Measurements from ENCODE around the gene FZD7. TPM values are rescaled to one million over a fixed set of nuclear protein-coding genes. Genes with fewer than 3 reads are reported as not detected.

FZD7 gene
- total RNA-seq, 1 experiment from 2014 or later = 41.4 TPM

DNA sequence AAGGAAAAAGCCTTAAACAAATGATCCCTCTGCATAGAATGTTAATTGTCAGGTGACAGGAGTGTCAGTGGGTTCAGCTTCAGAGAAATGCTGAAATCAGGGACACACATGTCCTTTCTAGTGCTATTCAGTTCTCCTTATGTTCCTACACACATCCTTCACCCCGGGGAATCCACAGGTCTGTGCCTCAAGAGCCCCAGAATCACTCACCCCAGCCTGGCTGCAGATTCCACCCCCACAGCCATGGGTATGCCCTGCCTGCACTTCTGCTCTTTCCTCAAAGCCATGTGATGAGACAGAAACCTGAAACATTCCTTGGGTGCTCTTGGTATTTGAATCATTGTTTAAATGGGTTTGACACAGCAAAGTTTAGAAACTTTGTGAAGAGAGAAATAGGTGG, 27.4 kb upstream of the FZD7 start:
- Mint-ChIP-seq H3K4me3 (ENCODE audit: unreplicated experiment) (no peak overlapping the region), H3K27ac (ENCODE audit: unreplicated experiment) (no peak overlapping the region), H3K27me3 (ENCODE audit: insufficient read depth, unreplicated experiment) (no peaks in the 10 kb centered on the region), H3K36me3 (ENCODE audit: insufficient read depth, unreplicated experiment) (no peaks in the 10 kb centered on the region), H3K9me3 (ENCODE audit: unreplicated experiment) (no peaks in the 10 kb centered on the region), H3K4me1 (ENCODE audit: low read depth, unreplicated experiment) (no peaks in the 10 kb centered on the region)
- intact Hi-C loops (cut with micrococcal nuclease; ENCODE audit: unreplicated experiment) = no loop called here
- no peaks in the 10 kb centered on the region for H3K4me1 ChIP-seq
- no peak for DNase-seq
- TF ChIP-seq, protein P1, sequence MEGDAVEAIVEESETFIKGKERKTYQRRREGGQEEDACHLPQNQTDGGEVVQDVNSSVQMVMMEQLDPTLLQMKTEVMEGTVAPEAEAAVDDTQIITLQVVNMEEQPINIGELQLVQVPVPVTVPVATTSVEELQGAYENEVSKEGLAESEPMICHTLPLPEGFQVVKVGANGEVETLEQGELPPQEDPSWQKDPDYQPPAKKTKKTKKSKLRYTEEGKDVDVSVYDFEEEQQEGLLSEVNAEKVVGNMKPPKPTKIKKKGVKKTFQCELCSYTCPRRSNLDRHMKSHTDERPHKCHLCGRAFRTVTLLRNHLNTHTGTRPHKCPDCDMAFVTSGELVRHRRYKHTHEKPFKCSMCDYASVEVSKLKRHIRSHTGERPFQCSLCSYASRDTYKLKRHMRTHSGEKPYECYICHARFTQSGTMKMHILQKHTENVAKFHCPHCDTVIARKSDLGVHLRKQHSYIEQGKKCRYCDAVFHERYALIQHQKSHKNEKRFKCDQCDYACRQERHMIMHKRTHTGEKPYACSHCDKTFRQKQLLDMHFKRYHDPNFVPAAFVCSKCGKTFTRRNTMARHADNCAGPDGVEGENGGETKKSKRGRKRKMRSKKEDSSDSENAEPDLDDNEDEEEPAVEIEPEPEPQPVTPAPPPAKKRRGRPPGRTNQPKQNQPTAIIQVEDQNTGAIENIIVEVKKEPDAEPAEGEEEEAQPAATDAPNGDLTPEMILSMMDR (IDR thresholded peaks at IDR 0.05; ENCODE audit: insufficient read depth in 1 of 2, low read depth in 1 of 2, low read length in 1 of 2, severe bottlenecking in 1 of 2, unreplicated experiment in 1 of 2) = no peak
- no peaks in the 10 kb centered on the region for H3K9me3 ChIP-seq
- ChIA-PET CTCF (no interaction called here), POLR2A (no interaction called here)
- H3K27me3 ChIP-seq (replicated peaks; ENCODE audit: control insufficient read depth, insufficient read depth, low read length) = no peaks in the 10 kb centered on the region
- no peaks in the 10 kb centered on the region for H3K36me3 ChIP-seq (ENCODE audit: control insufficient read depth, insufficient read depth, low read length)
- H3K4me3 ChIP-seq (ENCODE audit: low read depth, low read length) = no peak overlapping the region
- BruUV-seq (replicated peaks) = no TSS peak

DNA sequence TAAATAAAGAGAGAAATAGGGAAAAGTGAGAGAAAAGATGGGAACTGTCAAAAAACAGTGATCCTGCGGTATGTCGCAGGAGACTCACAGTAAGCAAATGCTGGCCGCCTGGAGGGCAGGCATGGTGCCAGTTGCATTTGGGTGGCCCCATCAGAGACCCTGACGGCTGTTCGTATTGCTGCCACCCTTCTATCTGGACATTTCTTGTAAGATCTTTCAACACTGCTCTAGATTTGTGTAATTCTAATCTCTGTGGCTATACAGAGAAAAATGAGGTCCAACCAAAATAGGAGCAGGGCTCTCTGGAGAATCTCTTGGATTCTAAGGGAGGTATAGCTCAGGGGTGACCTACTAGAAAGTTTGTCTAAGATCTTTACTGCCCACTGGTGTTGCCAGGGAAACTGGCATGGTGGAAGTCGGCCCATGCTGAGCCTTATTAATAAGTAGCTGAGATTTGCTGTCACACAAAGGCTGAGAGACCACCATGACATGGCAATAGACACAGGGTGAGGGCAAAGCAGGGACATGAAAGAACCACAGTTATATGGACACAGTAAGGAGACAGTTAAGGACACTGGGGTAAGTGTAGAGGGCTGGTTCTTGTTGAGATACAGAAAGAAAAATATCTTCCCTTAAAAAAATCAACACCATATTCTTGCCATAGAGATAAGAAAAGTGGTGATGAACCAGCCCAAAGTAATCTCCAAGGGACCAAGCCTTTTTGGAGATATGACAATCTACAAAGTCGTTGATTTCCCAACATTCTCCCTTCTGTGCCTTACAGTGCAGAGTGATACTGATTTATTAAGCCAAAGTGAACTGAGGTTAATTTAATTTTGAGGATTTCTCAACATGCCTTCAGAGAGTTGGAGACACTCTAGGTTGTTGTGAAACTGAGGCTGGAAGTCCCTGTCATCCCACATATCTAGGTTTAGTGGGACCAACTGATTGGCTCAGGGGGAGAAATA, 26.4 kb upstream of the FZD7 start:
- Mint-ChIP-seq H3K9me3 (ENCODE audit: unreplicated experiment) (no peaks in the 10 kb centered on the region), H3K27me3 (ENCODE audit: insufficient read depth, unreplicated experiment) (peaks cover 2% of the 10 kb centered on the region), H3K4me3 (ENCODE audit: unreplicated experiment) (no peak overlapping the region), H3K4me1 (ENCODE audit: low read depth, unreplicated experiment) (no peaks in the 10 kb centered on the region), H3K36me3 (ENCODE audit: insufficient read depth, unreplicated experiment) (no peaks in the 10 kb centered on the region), H3K27ac (ENCODE audit: unreplicated experiment) (no peak overlapping the region)
- POLR2A ChIA-PET = no interaction called here
- DNase-seq = no peak
- BruUV-seq (replicated peaks) = no TSS peak
- Histone ChIP-seq H3K4me3 (ENCODE audit: low read depth, low read length) (no peak overlapping the region), H3K4me1 (no peaks in the 10 kb centered on the region), H3K27me3 (replicated peaks; ENCODE audit: control insufficient read depth, insufficient read depth, low read length) (no peaks in the 10 kb centered on the region), H3K9me3 (no peaks in the 10 kb centered on the region), H3K36me3 (ENCODE audit: control insufficient read depth, insufficient read depth, low read length) (no peaks in the 10 kb centered on the region)
- intact Hi-C loops (cut with micrococcal nuclease; ENCODE audit: unreplicated experiment) = no loop called here
- CTCF ChIA-PET = interaction anchor here (0.7 kb wide), 1 partner anchor 146 kb away, joined by 3 read pairs; no protein-coding TSS in a partner anchor
- TF ChIP-seq, protein P1 (IDR thresholded peaks at IDR 0.05; ENCODE audit: insufficient read depth in 1 of 2, low read depth in 1 of 2, low read length in 1 of 2, severe bottlenecking in 1 of 2, unreplicated experiment in 1 of 2) = no peak

DNA sequence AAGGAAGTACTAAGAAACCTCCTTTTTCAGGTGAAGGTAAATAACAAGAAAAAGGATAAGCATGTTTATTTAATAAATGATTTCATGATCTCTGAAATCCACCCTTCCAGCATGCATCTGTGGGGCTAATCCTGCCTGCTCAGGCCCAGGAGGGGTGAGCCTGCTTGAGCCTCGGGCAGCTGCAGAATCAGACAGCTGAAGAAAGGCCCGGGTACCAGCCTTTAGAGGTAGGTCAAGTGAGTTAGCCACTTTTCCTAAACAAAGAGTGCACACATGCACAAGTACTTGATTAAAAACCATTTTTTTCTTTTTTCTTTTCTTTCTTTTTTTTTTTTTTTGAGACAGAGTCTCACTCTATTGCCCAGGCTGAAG, 25.7 kb upstream of the FZD7 start:
- no peaks in the 10 kb centered on the region for H3K4me1 ChIP-seq
- POLR2A ChIA-PET = no interaction called here
- intact Hi-C loops (cut with micrococcal nuclease; ENCODE audit: unreplicated experiment) = no loop called here
- no peaks in the 10 kb centered on the region for H3K9me3 ChIP-seq
- H3K27ac Mint-ChIP-seq (ENCODE audit: unreplicated experiment) = no peak overlapping the region
- no peaks in the 10 kb centered on the region for H3K27me3 ChIP-seq (replicated peaks; ENCODE audit: control insufficient read depth, insufficient read depth, low read length)
- no peak for DNase-seq
- H3K36me3 Mint-ChIP-seq (ENCODE audit: insufficient read depth, unreplicated experiment) = no peaks in the 10 kb centered on the region
- no peaks in the 10 kb centered on the region for H3K4me1 Mint-ChIP-seq (ENCODE audit: low read depth, unreplicated experiment)
- TF ChIP-seq, protein P1 (IDR thresholded peaks at IDR 0.05; ENCODE audit: insufficient read depth in 1 of 2, low read depth in 1 of 2, low read length in 1 of 2, severe bottlenecking in 1 of 2, unreplicated experiment in 1 of 2) = no peak
- H3K9me3 Mint-ChIP-seq (ENCODE audit: unreplicated experiment) = no peaks in the 10 kb centered on the region
- H3K27me3 Mint-ChIP-seq (ENCODE audit: insufficient read depth, unreplicated experiment) = peaks cover 2% of the 10 kb centered on the region
- H3K4me3 Mint-ChIP-seq (ENCODE audit: unreplicated experiment) = no peak overlapping the region
- BruUV-seq (replicated peaks) = no TSS peak
- H3K36me3 ChIP-seq (ENCODE audit: control insufficient read depth, insufficient read depth, low read length) = no peaks in the 10 kb centered on the region
- CTCF ChIA-PET = interaction anchor here (0.7 kb wide), 1 partner anchor 148 kb away, joined by 3 read pairs; no protein-coding TSS in a partner anchor
- no peak overlapping the region for H3K4me3 ChIP-seq (ENCODE audit: low read depth, low read length)

Data from Caco-2 (cell line).